Stimulated activated CD4-positive, alpha-beta T cell treated with anti-CD3 and anti-CD28 coated beads, TNF-alpha, amount 100 ng/mL, for 24 hours (primary cell): ENCODE measurements around the gene NKAIN2.

ENCODE experiments used
- DNase-seq, 3 experiments: peaks; one replicate each; pipeline ENCODE4 v3.0.0-alpha.2; 2020; ENCODE audit warnings: low read depth in 3 of 3

NKAIN2 gene

GRCh38 chr6:123808556-123808955 lies 4.9 kb downstream of the NKAIN2 start:
- no peak for DNase-seq

GRCh38 chr6:123810214-123810613 lies 6.5 kb downstream of the NKAIN2 start:
- DNase-seq, result no peak

GRCh38 chr6:123810948-123811347 lies 7.3 kb downstream of the NKAIN2 start:
- DNase-seq, result no peak

DNA sequence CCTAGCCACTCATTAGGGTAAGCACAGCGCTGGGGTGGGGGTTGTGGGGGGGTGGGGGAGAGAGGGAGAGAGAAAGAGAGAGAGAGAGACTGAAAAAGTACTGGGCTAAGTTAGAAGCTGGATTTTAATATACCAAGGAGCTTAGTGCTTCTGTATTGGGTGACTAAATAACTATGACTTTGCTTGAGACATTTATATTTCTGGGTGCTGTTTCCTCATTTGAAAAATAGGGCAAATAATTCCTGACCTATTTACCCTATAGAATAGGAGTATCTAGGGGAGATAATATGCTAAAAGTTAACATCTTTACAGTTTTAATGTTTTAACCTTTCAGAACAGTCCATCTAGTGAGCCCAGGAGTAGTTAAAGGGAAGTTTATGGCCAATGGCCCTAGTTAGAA lies 7.7 kb downstream of the NKAIN2 start:
- DNase-seq, result no peak

DNA sequence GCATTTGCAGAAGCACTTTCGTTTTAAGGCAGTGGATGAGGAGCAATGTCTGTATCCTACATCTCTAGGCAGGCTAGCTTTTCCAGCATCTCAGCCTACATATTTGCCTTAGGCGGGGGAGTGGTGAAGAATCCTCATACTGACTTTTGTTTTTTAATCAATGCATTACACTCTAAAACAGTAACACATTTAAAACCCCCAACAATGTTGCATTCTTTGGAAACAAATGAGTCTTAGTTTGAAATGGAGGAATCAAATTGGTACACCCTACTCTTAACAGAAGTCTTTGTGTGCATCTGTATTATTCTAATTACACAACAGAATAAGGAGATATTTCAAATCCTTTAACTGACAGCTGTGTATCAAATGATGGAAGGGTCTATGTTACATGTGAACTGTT lies 9.0 kb downstream of the NKAIN2 start:
- DNase-seq, result no peak

DNA sequence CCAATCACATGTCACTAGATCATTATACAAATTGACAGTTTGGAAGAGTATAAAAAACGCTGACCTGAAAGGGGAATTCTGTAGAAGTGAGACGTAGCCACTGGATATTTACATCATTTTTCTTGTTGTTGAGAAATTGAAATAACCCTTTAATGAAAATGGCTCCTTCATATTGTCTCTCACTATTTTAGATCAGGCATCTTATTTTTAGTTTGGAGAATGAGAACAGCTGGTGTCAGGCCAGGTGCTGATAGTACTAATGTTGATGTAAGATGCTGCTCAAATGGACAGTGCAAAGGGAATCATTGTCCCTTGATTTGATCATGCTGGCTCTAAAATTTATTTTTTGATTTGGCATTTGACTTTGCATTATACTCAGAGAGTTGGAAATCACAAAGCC lies 17.4 kb downstream of the NKAIN2 start:
- DNase-seq, result no peak

DNA sequence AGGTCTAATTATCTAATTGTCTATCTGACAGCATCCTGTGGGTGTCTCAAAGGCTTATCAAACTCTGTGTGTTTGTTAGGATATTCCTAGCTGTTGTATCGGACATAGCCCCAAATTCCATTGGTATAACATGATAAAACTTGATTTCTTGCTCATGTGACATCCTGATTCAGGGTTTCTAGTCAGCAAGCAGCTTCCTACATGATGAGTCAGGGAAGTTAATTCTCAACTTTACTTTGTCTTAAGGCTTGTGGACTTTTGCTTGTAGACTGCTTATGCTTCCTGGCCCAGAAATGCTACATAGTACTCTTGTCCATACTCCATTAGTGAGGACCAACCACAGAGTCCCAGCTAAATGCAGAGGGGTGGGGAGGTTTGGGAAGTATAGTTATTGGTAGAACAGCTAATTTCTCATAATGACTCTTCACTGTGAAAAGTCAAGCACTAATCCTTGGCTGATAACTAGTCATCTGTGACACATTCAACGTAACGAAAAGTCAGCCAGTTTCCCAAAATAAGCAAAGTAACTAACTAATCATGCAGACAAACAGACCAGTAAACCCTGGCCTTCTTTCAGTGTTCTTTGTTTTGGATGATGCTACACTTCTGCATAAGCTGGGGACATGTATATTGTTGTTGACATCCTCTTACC lies 25.8 kb downstream of the NKAIN2 start:
- DNase-seq, result no peak

DNA sequence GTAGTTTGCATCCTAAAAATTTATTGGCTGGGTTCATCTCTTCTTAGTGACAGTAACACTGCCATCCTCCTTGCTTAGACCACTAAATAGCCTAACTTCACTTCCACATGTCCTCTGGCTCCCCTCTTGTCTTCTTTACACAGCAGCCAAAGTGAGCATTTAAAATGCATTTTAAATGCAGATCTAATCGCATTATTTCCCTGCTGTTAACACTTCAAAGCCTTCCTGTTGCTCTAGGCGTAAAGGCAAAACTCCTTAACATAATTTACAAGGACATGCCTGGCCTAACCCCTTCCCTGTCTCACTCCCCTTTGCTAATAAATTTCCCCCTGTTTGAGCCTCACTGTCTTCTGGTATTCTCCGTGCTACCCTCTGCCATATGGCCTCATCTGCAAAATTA lies 26.5 kb downstream of the NKAIN2 start:
- no peak for DNase-seq

- DNase-seq, result no peak
Measured at GRCh38 chr6:123838505-123839234, 35.0 kb downstream of the NKAIN2 start.

DNA sequence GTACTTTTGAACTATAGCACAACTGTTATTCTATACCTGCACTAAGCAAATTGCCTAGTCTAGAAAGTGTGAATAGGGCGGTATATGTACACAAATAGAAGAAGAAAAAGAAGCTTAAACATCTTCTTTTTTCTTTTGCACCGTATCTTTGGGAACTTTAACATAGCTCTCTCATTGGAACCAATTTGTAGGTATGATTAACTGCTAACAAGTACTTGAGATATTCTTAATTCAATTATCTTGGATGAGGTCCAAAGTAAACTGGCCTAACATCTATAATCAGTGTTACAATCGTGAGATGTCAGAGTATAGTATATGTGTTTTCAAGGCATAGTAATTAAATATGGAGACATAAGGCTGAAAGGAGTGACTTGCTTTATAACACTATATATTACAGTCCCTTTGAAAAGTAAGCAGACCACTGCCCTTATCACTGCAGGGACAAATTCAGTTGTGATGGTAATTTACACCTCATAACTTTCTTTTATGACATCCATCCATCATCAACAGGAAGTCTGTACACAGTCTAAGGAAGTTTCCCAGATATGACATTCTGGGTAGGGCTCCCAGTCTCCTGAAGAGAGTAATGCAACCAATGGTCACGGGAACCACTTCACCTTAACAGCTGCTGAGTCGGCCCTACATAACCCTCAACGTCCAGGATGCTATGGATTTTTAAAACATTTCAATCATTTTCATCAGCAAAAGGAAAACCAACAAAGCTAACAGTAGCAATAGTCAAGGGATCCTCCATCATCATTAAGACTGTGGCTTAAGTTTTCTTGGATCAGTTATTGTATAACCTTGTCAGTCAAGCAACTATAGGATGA lies 37.6 kb downstream of the NKAIN2 start:
- DNase-seq, result no peak

- DNase-seq, result no peak
Measured at GRCh38 chr6:123844011-123844410, 40.3 kb downstream of the NKAIN2 start.

DNA sequence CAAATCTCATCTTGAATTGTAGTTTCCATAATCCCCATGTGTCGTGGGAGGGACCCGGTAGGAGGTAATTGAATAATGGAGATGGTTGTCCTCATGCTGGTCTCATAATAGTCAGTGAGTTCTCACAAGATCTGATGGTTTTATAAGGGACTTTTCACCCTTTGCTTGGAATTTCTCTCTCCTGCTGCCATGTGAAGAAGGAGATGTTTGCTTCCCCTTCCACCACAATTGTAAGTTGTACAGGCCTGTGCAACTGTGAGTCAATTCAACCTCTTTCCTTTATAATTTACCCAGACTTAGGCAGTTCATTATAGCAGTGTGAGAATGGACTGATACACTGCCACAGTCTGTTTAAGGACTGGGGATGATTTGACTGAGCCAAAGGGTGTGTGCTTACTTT lies 44.7 kb downstream of the NKAIN2 start:
- DNase-seq, result no peak

- DNase-seq, result no peak
Measured at GRCh38 chr6:123849406-123849805, 45.7 kb downstream of the NKAIN2 start.

DNA sequence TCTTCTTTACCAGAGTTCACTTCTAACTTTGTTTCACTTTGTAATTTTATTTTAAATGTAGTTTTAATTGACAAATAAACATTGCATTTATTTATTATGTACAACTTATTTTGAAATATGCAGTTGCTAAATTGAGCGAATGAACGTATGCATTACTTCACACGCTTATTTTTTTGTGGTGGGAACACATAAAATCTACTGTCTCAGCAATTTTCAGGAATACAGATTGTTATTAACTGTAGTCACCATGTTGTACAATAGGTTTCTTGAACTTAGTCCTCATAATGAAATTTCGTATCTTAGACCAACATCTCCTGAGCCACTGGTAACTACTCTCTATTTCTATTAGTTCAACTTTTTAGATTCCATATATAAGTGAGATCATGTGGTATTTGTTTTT lies 46.9 kb downstream of the NKAIN2 start:
- DNase-seq, result no peak

DNA sequence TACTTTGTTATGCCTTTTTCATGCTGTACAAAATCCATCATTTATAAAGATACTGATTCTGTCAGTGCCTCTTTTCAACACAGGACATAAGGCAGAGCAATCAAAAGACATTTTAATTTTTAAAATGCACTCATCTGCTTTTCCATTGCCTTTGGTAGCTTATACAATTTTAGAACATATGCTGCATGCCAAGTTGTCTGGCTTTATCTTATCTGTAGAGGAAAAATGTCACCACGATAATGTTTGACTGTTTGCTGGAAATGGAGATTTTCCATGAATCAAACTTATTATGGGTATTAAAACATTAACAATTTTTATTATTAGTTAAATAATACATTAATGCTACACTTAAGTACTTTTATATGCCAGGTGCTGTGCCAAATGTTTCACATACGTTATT lies 50.5 kb downstream of the NKAIN2 start:
- no peak for DNase-seq

DNA sequence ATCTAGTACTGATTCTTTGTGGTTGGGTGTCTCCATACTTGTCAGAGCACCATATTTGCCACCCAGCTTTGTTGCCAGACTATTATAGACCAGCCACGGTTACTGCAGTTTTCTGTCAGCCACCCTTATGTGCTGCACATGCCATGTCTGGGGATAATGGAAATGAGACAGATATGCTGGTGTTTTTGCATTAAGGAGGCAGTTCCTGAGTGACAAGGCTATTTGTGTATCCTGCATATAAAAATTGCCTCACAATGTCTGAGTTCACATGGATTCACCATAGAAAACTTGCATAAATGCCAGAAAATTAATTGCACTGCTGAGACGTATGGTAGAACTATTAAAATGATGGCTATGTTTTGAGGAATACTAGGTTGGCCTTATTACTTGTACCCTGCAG lies 51.8 kb downstream of the NKAIN2 start:
- no peak for DNase-seq

- no peak for DNase-seq
Measured at GRCh38 chr6:123859291-123859690, 55.6 kb downstream of the NKAIN2 start.

- no peak for DNase-seq
Measured at GRCh38 chr6:123869334-123869733, 65.7 kb downstream of the NKAIN2 start.

- DNase-seq, result no peak
Measured at GRCh38 chr6:123873974-123874373, 70.3 kb downstream of the NKAIN2 start.

GRCh38 chr6:123875784-123876183 lies 72.1 kb downstream of the NKAIN2 start:
- DNase-seq, result no peak

- no peak for DNase-seq
Measured at GRCh38 chr6:123879749-123880148, 76.1 kb downstream of the NKAIN2 start.

- no peak for DNase-seq
Measured at GRCh38 chr6:123888771-123889513, 85.3 kb downstream of the NKAIN2 start.
